Retinal pigment epithelial cell (primary cell): ENCODE data around the gene SFMBT2.

Experiments
- DNase-seq: peaks from one replicate; pipeline ENCODE4 v3.0.0-alpha.2; 2010; ENCODE audit warnings: low read depth
- H3K4me3 ChIP-seq: 2 replicates; pipeline ENCODE4 v1.5.1; 2011; ENCODE audit warnings: mild to moderate bottlenecking, low read length, control low read depth, moderate library complexity
- TF ChIP-seq, protein P1 (sequence below): conservative IDR thresholded peaks from 2 replicates; pipeline ENCODE4 v1.5.1; 2011; ENCODE audit warnings: low read depth, low read length, control low read depth, inconsistent platforms

Gene SFMBT2

GRCh38 chr10:7282457-7282856, 128.4 kb downstream of the SFMBT2 start:
- TF ChIP-seq, protein P1, sequence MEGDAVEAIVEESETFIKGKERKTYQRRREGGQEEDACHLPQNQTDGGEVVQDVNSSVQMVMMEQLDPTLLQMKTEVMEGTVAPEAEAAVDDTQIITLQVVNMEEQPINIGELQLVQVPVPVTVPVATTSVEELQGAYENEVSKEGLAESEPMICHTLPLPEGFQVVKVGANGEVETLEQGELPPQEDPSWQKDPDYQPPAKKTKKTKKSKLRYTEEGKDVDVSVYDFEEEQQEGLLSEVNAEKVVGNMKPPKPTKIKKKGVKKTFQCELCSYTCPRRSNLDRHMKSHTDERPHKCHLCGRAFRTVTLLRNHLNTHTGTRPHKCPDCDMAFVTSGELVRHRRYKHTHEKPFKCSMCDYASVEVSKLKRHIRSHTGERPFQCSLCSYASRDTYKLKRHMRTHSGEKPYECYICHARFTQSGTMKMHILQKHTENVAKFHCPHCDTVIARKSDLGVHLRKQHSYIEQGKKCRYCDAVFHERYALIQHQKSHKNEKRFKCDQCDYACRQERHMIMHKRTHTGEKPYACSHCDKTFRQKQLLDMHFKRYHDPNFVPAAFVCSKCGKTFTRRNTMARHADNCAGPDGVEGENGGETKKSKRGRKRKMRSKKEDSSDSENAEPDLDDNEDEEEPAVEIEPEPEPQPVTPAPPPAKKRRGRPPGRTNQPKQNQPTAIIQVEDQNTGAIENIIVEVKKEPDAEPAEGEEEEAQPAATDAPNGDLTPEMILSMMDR, result no peak
- no peak for DNase-seq

DNA sequence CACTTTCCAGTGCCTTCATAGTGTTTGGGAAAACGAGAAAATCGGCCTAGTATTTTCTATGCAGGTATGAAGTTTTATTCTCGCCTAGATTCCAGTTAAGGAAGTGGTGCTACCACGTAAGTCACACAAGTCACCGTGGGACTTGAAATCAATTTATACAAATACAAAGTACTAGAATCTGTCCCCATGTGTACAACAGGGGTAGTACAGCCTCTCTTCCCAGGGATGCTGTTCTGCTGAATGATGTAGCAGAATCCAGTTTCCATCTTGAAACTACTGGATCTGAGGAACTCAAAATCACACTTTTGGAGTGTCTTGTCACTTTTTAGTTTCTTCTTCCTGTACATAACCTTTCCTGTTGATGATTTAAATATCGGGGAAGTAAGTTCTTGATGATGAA, 129.4 kb downstream of the SFMBT2 start:
- no peak overlapping the region for H3K4me3 ChIP-seq
- TF ChIP-seq, protein P1, result no peak
- no peak for DNase-seq

More at GRCh38 chr10:7282457-7282856, 128.4 kb downstream of the SFMBT2 start:
- H3K4me3 ChIP-seq, result no peak overlapping the region

GRCh38 chr10:7279303-7279702, 131.5 kb downstream of the SFMBT2 start:
- no peak for DNase-seq
- H3K4me3 ChIP-seq, result no peak overlapping the region
- TF ChIP-seq, protein P1, result no peak

DNA sequence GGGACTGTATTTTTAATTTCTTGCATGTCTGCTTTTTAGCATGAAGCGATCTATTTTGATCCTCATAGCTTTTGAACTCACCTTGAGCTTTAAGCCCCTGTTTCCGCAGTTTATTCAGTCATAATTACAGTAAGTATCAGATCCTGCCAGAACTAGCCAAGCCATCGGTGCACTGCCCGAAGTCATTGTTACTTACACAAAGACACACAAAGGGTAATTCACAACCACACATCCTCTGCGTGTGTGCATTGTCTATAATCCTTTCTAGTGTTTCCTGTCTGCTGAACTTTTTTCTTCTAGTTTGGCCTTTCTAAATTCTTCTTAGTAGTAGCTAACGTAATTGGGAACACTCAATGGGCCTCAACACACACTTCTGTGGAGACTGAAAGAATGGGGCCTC, 133.0 kb downstream of the SFMBT2 start:
- TF ChIP-seq, protein P1, result no peak
- DNase-seq, result no peak
- H3K4me3 ChIP-seq, result no peak overlapping the region

DNA sequence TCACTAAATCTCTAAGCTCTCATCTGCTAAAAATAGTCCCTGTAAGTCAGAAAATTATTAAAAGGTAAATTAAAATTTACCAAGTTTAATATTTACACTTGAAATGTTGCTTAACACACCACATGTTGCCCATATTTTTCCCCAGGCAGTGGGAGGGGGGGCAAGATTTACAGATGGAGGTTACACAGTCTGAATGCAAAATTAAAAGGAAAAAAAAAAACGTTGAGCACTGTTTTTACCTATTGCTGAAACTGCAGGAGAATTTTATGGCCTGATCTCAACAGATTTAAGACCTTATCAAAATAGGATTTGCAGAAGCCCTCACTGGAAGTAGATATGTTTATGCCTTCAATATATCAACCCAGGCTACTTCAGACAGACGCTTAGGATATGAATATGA, 133.4 kb downstream of the SFMBT2 start:
- no peak overlapping the region for H3K4me3 ChIP-seq
- TF ChIP-seq, protein P1, result no peak
- DNase-seq, result no peak

GRCh38 chr10:7275761-7276440, 134.9 kb downstream of the SFMBT2 start:
- TF ChIP-seq, protein P1, result no peak
- no peak for DNase-seq
- H3K4me3 ChIP-seq, result no peak overlapping the region

DNA sequence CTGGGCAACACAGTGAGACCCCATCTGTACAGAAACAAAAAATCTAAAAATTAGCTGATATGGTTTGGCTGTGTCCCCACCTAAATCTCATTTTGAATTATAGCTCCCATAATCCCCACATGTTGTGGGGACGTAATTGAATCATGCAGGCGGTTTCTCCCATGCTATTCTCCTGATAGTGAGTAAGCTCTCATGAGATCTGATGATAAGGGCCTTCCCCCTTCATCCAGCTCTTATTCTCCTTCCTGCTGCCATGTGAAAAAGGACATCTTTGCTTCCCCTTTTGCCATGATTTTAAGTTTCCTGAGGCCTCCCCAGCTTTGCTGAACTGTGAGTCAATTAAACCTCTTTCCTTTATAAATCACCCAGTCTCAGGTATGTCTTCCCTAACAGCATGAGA, 136.5 kb downstream of the SFMBT2 start:
- no peak overlapping the region for H3K4me3 ChIP-seq
- TF ChIP-seq, protein P1, result no peak
- DNase-seq, result no peak
